ENCODE results near the gene CRISPLD2. TPM values are rescaled to one million over a fixed set of nuclear protein-coding genes. Genes with fewer than 3 reads are reported as not detected.

CRISPLD2 gene
- total and polyA plus RNA-seq, 10 of the 15 experiments (the other 5 are each of a cell fraction or from before 2014, with no cell fraction given) = 0.03 to 0.30 (median 0.08) TPM; not detected in 5

DNA sequence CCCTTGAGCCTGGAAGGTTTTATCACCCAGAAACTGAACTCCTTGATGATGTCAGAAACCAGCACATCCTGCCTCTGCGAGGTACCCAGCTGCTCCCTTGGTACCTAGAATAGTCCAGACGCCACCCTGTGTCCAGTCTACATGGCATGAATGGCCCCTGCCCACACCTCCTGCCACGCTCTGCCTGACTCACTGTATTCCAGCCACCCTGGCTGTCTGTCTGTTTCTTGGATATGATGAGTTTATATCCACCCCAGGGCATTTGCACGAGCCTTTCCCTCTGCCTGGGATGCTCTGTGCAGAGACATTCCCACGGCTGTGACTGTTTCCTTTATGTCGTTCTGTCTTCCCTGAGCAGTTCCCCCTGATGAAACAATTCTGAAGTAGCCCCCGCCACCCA lies 68.7 kb downstream of the CRISPLD2 start:
- BruUV-seq (replicated peaks) = no TSS peak
- no peak for DNase-seq (ENCODE audit: low read depth, low spot score)
- TF ChIP-seq POU2F2 (IDR thresholded peaks at IDR 0.05; ENCODE audit: borderline replicate concordance, low read depth, low read length) (no peak), TARDBP (IDR thresholded peaks at IDR 0.05; ENCODE audit: borderline replicate concordance) (no peak), ZSCAN29 (IDR thresholded peaks at IDR 0.05) (no peak), STAT1 (conservative IDR thresholded peaks at IDR 0.05) (no peak), POLR2AphosphoS2 (IDR thresholded peaks at IDR 0.05; ENCODE audit: low read depth, low read length) (no peak), ELK1 (IDR thresholded peaks at IDR 0.05; ENCODE audit: low read depth, low read length) (no peak), ZNF687 (IDR thresholded peaks at IDR 0.05) (no peak), CHD2 (IDR thresholded peaks at IDR 0.05; ENCODE audit: borderline replicate concordance, low read depth, low read length) (no peak), ATF7 (IDR thresholded peaks at IDR 0.05; ENCODE audit: low read depth) (no peak), SMAD1 (IDR thresholded peaks at IDR 0.05; ENCODE audit: low read depth, partially characterized antibody) (no peak), SMAD5 (IDR thresholded peaks at IDR 0.05; ENCODE audit: low read depth) (no peak), CEBPB (IDR thresholded peaks at IDR 0.05; ENCODE audit: borderline replicate concordance in 1 of 2, low read depth in 2 of 2, low read length in 2 of 2) (no peak), NFYB (IDR thresholded peaks at IDR 0.05; ENCODE audit: insufficient read depth, low read depth, low read length) (no peak), NR2C2 (IDR thresholded peaks at IDR 0.05; ENCODE audit: borderline replicate concordance, control insufficient read depth, insufficient read length, low read depth) (no peak), IKZF1 (conservative IDR thresholded peaks at IDR 0.05) (no peak), SMARCA5 (IDR thresholded peaks at IDR 0.05) (no peak), RELA (IDR thresholded peaks at IDR 0.05; ENCODE audit: borderline replicate concordance, partially characterized antibody) (no peak), ETV6 (conservative IDR thresholded peaks at IDR 0.05 in 1 of 2, IDR thresholded peaks at IDR 0.05 in 1 of 2; ENCODE audit: borderline replicate concordance in 1 of 2, low read depth in 1 of 2) (no peak)
- TF ChIP-seq, protein P1, sequence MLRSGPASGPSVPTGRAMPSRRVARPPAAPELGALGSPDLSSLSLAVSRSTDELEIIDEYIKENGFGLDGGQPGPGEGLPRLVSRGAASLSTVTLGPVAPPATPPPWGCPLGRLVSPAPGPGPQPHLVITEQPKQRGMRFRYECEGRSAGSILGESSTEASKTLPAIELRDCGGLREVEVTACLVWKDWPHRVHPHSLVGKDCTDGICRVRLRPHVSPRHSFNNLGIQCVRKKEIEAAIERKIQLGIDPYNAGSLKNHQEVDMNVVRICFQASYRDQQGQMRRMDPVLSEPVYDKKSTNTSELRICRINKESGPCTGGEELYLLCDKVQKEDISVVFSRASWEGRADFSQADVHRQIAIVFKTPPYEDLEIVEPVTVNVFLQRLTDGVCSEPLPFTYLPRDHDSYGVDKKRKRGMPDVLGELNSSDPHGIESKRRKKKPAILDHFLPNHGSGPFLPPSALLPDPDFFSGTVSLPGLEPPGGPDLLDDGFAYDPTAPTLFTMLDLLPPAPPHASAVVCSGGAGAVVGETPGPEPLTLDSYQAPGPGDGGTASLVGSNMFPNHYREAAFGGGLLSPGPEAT (IDR thresholded peaks at IDR 0.05; ENCODE audit: low read depth) = no peak
- Histone ChIP-seq H3K4me2 (ENCODE audit: control insufficient read depth, insufficient read depth) (no peak overlapping the region), H4K20me1 (ENCODE audit: control insufficient read depth, insufficient read depth) (no peaks in the 10 kb centered on the region), H3K9ac (ENCODE audit: control insufficient read depth, insufficient read depth, low read length) (no peak overlapping the region), H3K4me1 (ENCODE audit: control insufficient read depth, insufficient read depth, low read length) (peaks cover 3% of the 10 kb centered on the region), H3K27ac (ENCODE audit: control insufficient read depth, insufficient read depth) (no peak overlapping the region), H3K27me3 (replicated peaks in 1 of 2; ENCODE audit: control insufficient read depth in 2 of 2, insufficient read depth in 2 of 2, low read length in 1 of 2) (peaks cover 0 to 2% of the 10 kb centered on the region in 2 experiments; a peak in 1 of 4 replicates), H3K79me2 (ENCODE audit: control insufficient read depth, insufficient read depth, low read length) (no peaks in the 10 kb centered on the region), H3K4me3 (no peak overlapping the region), H2AFZ (ENCODE audit: control insufficient read depth, low read depth, low read length) (no peak overlapping the region), H3K36me3 (ENCODE audit: control insufficient read depth in 2 of 2, insufficient read depth in 2 of 2, low read length in 1 of 2) (no peaks in the 10 kb centered on the region), H3K9me3 (replicated peaks; ENCODE audit: control insufficient read depth, insufficient read depth, low read length) (no peaks in the 10 kb centered on the region)
- SMC1A ChIA-PET (ENCODE audit: uncharacterized antibody, unreplicated experiment) = interaction anchor here (0.9 to 1.5 kb wide), 2 partner anchors 23 to 150 kb away, joined by 3 to 4 read pairs; no protein-coding TSS in a partner anchor
- POLR2A ChIA-PET = no interaction called here
- in situ Hi-C loops (cut with MboI) (no loop called here), intact Hi-C loops (cut with micrococcal nuclease; ENCODE audit: unreplicated experiment) (no loop called here)
- CTCF ChIA-PET = no interaction called here
- FAIRE-seq = no peak
- RAD21 ChIA-PET (ENCODE audit: unreplicated experiment) = interaction anchor here (1.0 kb wide), 1 partner anchor 134 kb away, joined by 3 read pairs; no protein-coding TSS in a partner anchor
- WGBS (ENCODE audit: insufficient coverage, insufficient replicate concordance, low lambda C conversion rate, missing lambda C conversion rate) = 3% methylated on average over 7 of the region's 7 CpGs
- no peak; the same call in 2 of the 3 replicates for ATAC-seq

Measured in GM12878 (cell line).